PFSK-1 (cell line): ENCODE results near the gene KAZALD1.

Source experiments
- FOXP2 ChIP-seq: optimal IDR thresholded peaks from 2 replicates; pipeline ENCODE3; 2011; ENCODE audit warnings: borderline replicate concordance, control low read depth, inconsistent platforms; ENCODE audit not compliant: insufficient read depth; ENCODE audit errors: extremely low read length, extremely low read depth
- POLR2AphosphoS5 ChIP-seq: IDR thresholded peaks from 2 replicates; pipeline ENCODE4 v1.6.1; 2012; ENCODE audit warnings: low read depth, mild to moderate bottlenecking, control low read depth, low read length, moderate library complexity
- REST ChIP-seq, 2 experiments: IDR thresholded peaks; 2 replicates each; pipeline versions ENCODE4 v1.6.1 to v1.8.0; 2011 to 2012; ENCODE audit warnings: low read depth in 2 of 2, low read length in 2 of 2, control low read depth in 1 of 2, inconsistent platforms in 1 of 2, mild to moderate bottlenecking in 1 of 2, moderate library complexity in 1 of 2; ENCODE audit not compliant: insufficient read depth in 1 of 2
- SIN3A ChIP-seq: IDR thresholded peaks from 2 replicates; pipeline ENCODE4 v1.6.1; 2012; ENCODE audit warnings: mild to moderate bottlenecking, low read length, moderate library complexity, borderline replicate concordance; ENCODE audit not compliant: insufficient read depth
- TAF1 ChIP-seq: IDR thresholded peaks from 2 replicates; pipeline ENCODE4 v1.6.1; 2012; ENCODE audit warnings: low read length, control low read depth, borderline replicate concordance; ENCODE audit not compliant: insufficient read depth

The KAZALD1 gene

DNA sequence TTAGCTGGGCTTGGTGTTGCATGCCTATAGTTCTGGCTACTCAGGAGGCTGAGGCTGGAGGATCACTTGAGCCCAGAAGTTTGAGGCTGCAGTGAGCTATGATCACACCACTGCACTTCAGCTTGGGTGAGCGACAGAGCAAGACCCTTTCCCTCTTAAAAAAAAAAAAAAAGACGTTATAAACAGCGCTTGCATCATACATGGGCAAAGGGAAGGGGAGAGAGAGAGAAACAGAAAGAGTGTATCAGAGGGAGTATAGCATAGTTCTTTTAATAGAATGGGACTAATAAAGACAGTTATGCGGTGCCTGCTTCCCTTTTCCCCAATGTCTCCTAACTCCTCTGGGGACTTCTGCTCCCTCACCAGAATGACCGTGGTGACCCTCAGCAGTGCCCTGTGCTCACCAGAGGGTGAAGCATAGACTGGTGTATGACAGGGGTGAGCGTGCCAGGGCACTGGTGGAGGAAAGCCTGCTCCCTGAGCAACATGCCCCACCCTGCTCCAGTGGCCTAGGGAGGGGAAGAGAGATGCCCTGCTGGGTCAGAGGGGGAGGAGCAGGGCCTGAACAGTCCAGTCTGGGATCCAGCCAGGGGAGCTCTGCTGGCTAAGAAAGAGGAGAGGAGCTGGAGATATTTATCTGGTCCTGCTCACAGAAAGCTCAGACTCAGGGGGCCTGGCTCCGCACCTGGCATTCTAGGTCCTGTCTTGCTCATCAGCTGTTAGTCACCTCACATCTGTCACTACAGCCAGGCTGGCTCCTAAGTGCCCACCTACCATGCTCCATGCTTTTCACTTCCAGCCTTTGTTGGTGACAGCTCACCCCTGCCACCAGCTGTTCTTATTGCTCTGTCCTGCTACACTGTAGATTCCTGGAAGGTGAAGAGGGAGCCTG, 33.1 kb upstream of the KAZALD1 start:
- TF ChIP-seq POLR2AphosphoS5, result no peak
- TF ChIP-seq REST (IDR thresholded peaks at IDR 0.05; ENCODE audit: insufficient read depth in 1 of 2, low read depth in 2 of 2, low read length in 2 of 2), result no peak
- no peak for TF ChIP-seq SIN3A
- no peak for TF ChIP-seq FOXP2
- no peak for TF ChIP-seq TAF1

GRCh38 chr10:101029520-101030295, 32.1 kb upstream of the KAZALD1 start:
- TF ChIP-seq REST (IDR thresholded peaks at IDR 0.05; ENCODE audit: insufficient read depth in 1 of 2, low read depth in 2 of 2, low read length in 2 of 2), result no peak
- TF ChIP-seq FOXP2, result no peak
- no peak for TF ChIP-seq POLR2AphosphoS5
- no peak for TF ChIP-seq SIN3A
- TF ChIP-seq TAF1, result no peak

DNA sequence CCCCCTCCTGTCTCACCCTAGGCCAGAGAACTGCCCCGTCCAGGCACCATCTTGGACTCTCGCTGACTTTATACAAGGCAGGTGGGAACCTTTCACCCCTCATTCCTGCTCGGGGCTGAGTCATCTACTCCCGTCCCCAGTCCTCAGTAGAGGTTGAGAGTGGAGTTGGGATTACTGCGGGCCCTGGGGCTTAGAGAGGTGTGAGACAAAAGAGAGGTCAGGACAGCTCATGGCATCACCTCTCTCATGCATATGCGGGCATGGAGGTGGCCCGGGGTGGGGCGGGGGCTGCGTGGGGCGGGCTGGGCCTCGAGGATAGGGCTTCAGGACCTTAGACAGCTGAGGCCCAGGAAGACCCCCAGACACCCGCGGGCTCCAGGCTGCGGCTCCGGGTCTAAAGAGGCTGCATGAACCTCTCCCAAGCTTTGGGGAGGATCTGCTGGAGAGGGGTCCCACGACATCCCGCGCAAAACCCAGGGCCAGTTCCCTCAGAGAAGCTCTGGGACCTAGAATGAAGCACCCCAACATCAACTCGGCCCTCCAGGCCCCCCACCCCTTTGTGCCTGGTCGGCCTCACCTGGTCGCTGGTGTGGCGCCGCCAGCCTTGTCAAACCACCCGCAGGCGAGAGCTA, 31.2 kb upstream of the KAZALD1 start:
- TF ChIP-seq SIN3A (no peak), TAF1 (no peak), FOXP2 (no peak), REST (IDR thresholded peaks at IDR 0.05; ENCODE audit: insufficient read depth in 1 of 2, low read depth in 2 of 2, low read length in 2 of 2) (no peak), POLR2AphosphoS5 (no peak)

- TF ChIP-seq TAF1 (no peak), FOXP2 (no peak), REST (IDR thresholded peaks at IDR 0.05; ENCODE audit: insufficient read depth in 1 of 2, low read depth in 2 of 2, low read length in 2 of 2) (no peak), SIN3A (no peak), POLR2AphosphoS5 (no peak)
Observed at GRCh38 chr10:101031128-101031795, 30.5 kb upstream of the KAZALD1 start, which contains the start of the genes PDZD7 and SFXN3. Gene PDZD7 (minus strand): TSS chr10:101031129. CDS start chr10:101030219, 910 bp downstream. Gene SFXN3 (plus strand): TSS chr10:101031234. CDS start chr10:101034695, 3,461 bp downstream.
